Right atrium auricular region (tissue), 2 donors: Measurements from ENCODE around the gene GALNT18. TPM values are rescaled to one million over a fixed set of nuclear protein-coding genes. Genes with fewer than 3 reads are reported as not detected.

Source experiments
- DNase-seq: peaks from one replicate; pipeline ENCODE4 v3.0.0-alpha.2; 2019; ENCODE audit warnings: low spot score
- H3K27ac ChIP-seq, 2 donors: fragments of 200-600 bp; sonication (generic); 1 replicate in 1 of 2; 2 replicates in 1 of 2; pipeline ENCODE4 v1.5.1; 2016 to 2019
- H3K27me3 ChIP-seq, 2 donors: fragments of 200-600 bp; sonication (generic); one replicate each; pipeline versions ENCODE4 v1.5.1 to v1.6.0; 2017 to 2019
- H3K36me3 ChIP-seq: fragments of 200-600 bp; sonication (generic); one replicate; pipeline ENCODE4 v1.5.1; 2016
- H3K4me1 ChIP-seq, 2 donors: fragments of 200-600 bp; sonication (generic); one replicate each; pipeline versions ENCODE4 v1.5.1 to v1.6.0; 2017 to 2019
- H3K4me3 ChIP-seq, 2 donors: fragments of 200-600 bp; sonication (generic); 1 replicate in 1 of 2; 2 replicates in 1 of 2; pipeline ENCODE4 v1.5.1; 2017 to 2019; ENCODE audit warnings: mild to moderate bottlenecking in 1 of 2, moderate library complexity in 1 of 2
- H3K9me3 ChIP-seq, 2 donors: fragments of 200-600 bp; sonication (generic); one replicate each; pipeline ENCODE4 v1.5.1; 2019
- CTCF ChIP-seq, 2 donors: fragments of 200-600 bp; sonication (generic); IDR thresholded peaks; one replicate each; pipeline ENCODE4 v1.5.1; 2019; ENCODE audit warnings: antibody characterized with exemption in 2 of 2
- total RNA-seq, 2 donors: library from RNA; depleted of rRNA; stranded (reverse); fragments of >200 nt; gene quantifications; one replicate each; pipeline ENCODE4 v1.1.0, GENCODE V29; 2016

Gene GALNT18
- total RNA-seq, 2 donors from 2014 or later = 22.2 to 26.8 TPM

GRCh38 chr11:11387207-11387606 lies 234.6 kb downstream of the GALNT18 start:
- no peak for TF ChIP-seq CTCF (IDR thresholded peaks at IDR 0.05)
- no peaks in the 10 kb centered on the region for H3K9me3 ChIP-seq
- H3K36me3 ChIP-seq = no peaks in the 10 kb centered on the region
- no peaks in the 10 kb centered on the region for H3K27me3 ChIP-seq
- H3K4me3 ChIP-seq = no peak overlapping the region
- H3K27ac ChIP-seq = no peak overlapping the region
- H3K4me1 ChIP-seq = peaks cover 0 to 6% of the 10 kb centered on the region in 2 donors
- DNase-seq = no peak

DNA sequence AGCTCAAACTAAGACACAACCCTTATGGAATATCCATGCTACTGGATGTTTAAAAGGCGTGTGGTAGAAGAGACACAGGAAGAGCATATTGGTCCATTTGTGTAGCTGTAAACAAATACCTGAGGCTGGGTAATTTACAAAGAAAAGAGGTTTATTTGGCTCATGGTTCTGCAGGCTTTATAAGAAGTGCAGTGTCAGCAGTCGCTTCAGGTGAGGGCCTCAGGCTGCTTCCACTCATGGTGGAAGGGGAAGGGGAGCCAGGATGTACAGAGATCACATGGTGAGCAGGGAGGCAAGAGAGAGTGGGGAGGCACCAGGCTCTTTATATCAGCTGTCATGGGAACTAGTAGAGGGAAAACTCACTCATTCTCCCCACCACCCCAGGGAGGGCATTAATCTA lies 237.0 kb downstream of the GALNT18 start:
- TF ChIP-seq CTCF (IDR thresholded peaks at IDR 0.05) = no peak
- Histone ChIP-seq H3K9me3 (no peaks in the 10 kb centered on the region), H3K27ac (no peak overlapping the region), H3K27me3 (no peaks in the 10 kb centered on the region), H3K4me3 (no peak overlapping the region), H3K36me3 (no peaks in the 10 kb centered on the region), H3K4me1 (peaks cover 0 to 6% of the 10 kb centered on the region in 2 donors)
- DNase-seq = no peak

DNA sequence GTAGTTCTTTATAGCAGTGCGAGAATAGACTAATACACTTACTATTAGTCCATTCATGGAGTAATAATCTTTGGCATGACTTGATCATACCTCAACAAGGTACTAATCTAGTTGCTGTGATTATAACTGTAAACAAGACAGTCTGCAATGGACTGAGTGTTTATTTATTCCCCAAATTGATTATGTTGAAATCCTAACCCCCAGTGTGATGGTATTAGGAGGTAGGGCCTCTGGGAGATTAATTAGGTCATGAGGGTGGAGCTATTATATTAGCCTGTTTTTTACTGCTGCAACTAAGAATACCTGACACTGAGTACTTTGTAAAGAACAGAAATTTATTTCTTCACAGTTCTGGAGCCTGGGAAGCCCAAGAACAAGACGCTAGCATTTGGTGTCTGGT lies 237.8 kb downstream of the GALNT18 start:
- H3K36me3 ChIP-seq = no peaks in the 10 kb centered on the region
- no peak overlapping the region for H3K27ac ChIP-seq
- H3K4me3 ChIP-seq = no peak overlapping the region
- TF ChIP-seq CTCF (IDR thresholded peaks at IDR 0.05) = no peak
- no peaks in the 10 kb centered on the region for H3K4me1 ChIP-seq
- no peak for DNase-seq
- H3K9me3 ChIP-seq = no peaks in the 10 kb centered on the region
- H3K27me3 ChIP-seq = no peaks in the 10 kb centered on the region

DNA sequence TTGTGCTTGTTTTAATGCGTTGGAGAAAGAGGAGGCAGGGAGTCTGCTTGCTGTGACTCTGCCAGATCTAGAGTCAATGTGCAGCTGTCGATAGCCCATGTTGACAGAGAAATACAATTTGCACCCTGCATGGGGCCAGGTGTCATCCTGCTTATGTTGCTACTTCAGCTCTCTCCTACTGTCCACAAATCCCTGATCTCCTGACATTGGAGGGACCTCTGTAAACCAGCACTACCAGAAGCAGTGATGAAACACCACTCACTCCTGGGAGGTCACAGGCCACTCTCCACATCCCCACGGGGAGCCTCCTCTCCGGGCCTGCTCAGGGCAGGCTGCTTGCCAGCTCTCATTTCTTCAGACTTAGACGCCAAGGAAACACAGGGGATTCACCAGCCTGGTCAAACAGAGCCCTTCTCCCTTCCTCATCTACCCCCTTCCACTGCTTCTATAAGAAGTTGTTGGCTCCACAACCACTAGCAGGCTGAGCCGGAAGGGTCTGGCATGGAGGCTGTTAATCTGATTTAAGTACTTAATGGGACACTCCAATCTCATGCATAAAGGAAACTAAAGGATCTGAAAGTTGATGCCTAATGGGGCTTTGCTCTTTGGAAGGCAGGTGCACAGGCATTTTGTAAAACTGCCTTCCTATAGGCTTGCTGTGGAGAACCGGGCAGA lies 238.8 kb downstream of the GALNT18 start:
- no peaks in the 10 kb centered on the region for H3K9me3 ChIP-seq
- TF ChIP-seq CTCF (IDR thresholded peaks at IDR 0.05) = no peak
- H3K27ac ChIP-seq = no peak overlapping the region
- DNase-seq = no peak
- no peaks in the 10 kb centered on the region for H3K27me3 ChIP-seq
- H3K4me1 ChIP-seq = no peaks in the 10 kb centered on the region
- H3K4me3 ChIP-seq = no peak overlapping the region
- no peaks in the 10 kb centered on the region for H3K36me3 ChIP-seq

DNA sequence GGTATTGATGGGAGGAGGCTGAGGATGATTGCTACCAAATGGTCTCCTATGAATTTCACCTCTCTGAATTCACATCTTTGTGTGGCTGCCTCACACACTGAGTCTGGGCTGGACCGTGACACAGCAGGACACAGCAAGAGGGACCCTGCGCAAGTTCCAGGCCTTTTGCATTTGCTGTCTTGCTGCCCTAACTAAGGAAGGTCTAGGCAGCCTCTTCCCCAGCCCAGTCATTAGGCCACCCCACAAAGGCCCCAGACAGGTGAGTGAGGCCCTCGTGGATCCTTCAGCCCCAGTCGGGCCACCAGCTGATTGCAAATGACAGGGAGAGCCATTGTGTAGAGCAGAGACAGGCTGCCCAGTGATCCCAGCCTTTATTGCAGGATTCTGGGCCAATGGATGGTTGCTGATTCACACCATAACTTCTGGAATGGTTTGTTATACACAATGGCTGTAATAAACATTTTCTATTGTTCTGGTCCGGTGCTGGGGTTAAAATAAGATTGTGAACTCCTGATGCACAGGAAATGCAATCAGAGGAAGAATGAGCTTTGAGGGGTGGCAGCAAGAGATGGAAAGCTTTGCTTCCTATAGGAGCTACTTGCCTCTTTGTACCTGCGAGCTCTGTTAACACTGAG lies 240.2 kb downstream of the GALNT18 start:
- no peak for DNase-seq
- H3K36me3 ChIP-seq = no peaks in the 10 kb centered on the region
- H3K27ac ChIP-seq = no peak overlapping the region
- H3K27me3 ChIP-seq = no peaks in the 10 kb centered on the region
- H3K4me3 ChIP-seq = no peak overlapping the region
- H3K4me1 ChIP-seq = no peaks in the 10 kb centered on the region
- H3K9me3 ChIP-seq = no peaks in the 10 kb centered on the region
- TF ChIP-seq CTCF (IDR thresholded peaks at IDR 0.05) = no peak
